K562 (cell line): ENCODE data around the gene LATS2. TPM values are rescaled to one million over a fixed set of nuclear protein-coding genes. Genes with fewer than 3 reads are reported as not detected.

Experiments used
- EZH2 ChIP-seq: IDR thresholded peaks from 2 replicates; pipeline ENCODE4 v1.6.1; 2012; ENCODE audit warnings: low read depth, mild to moderate bottlenecking, inconsistent platforms, low read length, borderline replicate concordance
- FOXK2 ChIP-seq, 2 experiments: fragments of 450-650 bp; IDR thresholded peaks in 1 of 2; conservative IDR thresholded peaks in 1 of 2; 2 replicates each; pipeline ENCODE4 v1.6.1; 2016; ENCODE audit warnings: low read depth in 2 of 2, mild to moderate bottlenecking in 1 of 2
- GATAD2A ChIP-seq: fragments of 450-650 bp; IDR thresholded peaks from 2 replicates; pipeline ENCODE4 v1.6.1; 2017
- HDAC1 ChIP-seq, 2 experiments: fragments of 450-650 bp; IDR thresholded peaks; 2 replicates each; pipeline ENCODE4 v1.6.1; 2016 to 2017; ENCODE audit warnings: inconsistent platforms in 1 of 2, mild to moderate bottlenecking in 1 of 2, moderate library complexity in 1 of 2
- HMG20B ChIP-seq: fragments of 250-450 bp; sonication (Bioruptor Pico); IDR thresholded peaks from 2 replicates; pipeline ENCODE4 v1.5.0; 2021; ENCODE audit warnings: mild to moderate bottlenecking
- MAFG ChIP-seq: fragments of 450-650 bp; conservative IDR thresholded peaks from 2 replicates; pipeline ENCODE4 v1.6.1; 2016; ENCODE audit warnings: missing genetic modification characterization, missing compliant biosample characterization
- MCM2 ChIP-seq: fragments of 450-650 bp; IDR thresholded peaks from 2 replicates; pipeline ENCODE4 v1.6.1; 2017; ENCODE audit warnings: low read depth, mild to moderate bottlenecking
- MNT ChIP-seq, 2 experiments: fragments of 450-650 bp; conservative IDR thresholded peaks; 2 replicates each; pipeline ENCODE4 v1.6.1; 2017; ENCODE audit warnings: mild to moderate bottlenecking in 2 of 2, moderate library complexity in 2 of 2
- MYNN ChIP-seq, 2 experiments: sonication (generic); formaldehyde crosslinking in 1 of 2; IDR thresholded peaks; 2 replicates each; pipeline versions ENCODE4 v1.5.0 to v1.6.1; 2016 to 2020; ENCODE audit warnings: antibody characterized with exemption in 1 of 2, missing genetic modification reagents in 1 of 2
- NFE2L1 ChIP-seq: fragments of 450-650 bp; IDR thresholded peaks from 2 replicates; pipeline ENCODE4 v1.6.1; 2016; ENCODE audit warnings: missing genetic modification characterization, low read depth, mild to moderate bottlenecking, missing compliant biosample characterization, moderate library complexity, borderline replicate concordance
- TEAD2 ChIP-seq: fragments of 450-650 bp; IDR thresholded peaks from 2 replicates; pipeline ENCODE4 v1.6.1; 2016; ENCODE audit warnings: missing genetic modification characterization, control low read depth, missing compliant biosample characterization
- ZBTB8A ChIP-seq: fragments of 450-650 bp; IDR thresholded peaks from 2 replicates; pipeline ENCODE4 v1.6.1; 2018; ENCODE audit warnings: mild to moderate bottlenecking, moderate library complexity; ENCODE audit not compliant: partially characterized antibody
- ZHX1 ChIP-seq: fragments of 150-350 bp; conservative IDR thresholded peaks from 2 replicates; pipeline ENCODE4 v1.6.1; 2014; ENCODE audit warnings: low read length
- ZNF324 ChIP-seq: fragments of 250-450 bp; sonication (Bioruptor Pico); IDR thresholded peaks from 2 replicates; pipeline ENCODE4 v1.4.0; 2020; ENCODE audit warnings: mild to moderate bottlenecking
- ZNF512 ChIP-seq: IDR thresholded peaks from 2 replicates; pipeline ENCODE4 v1.6.1; 2016; ENCODE audit warnings: missing genetic modification characterization, missing compliant biosample characterization
- ZNF609 ChIP-seq: sonication (generic); formaldehyde crosslinking; IDR thresholded peaks from 2 replicates; pipeline ENCODE4 v1.8.1; 2023; ENCODE audit warnings: missing genetic modification reagents, mild to moderate bottlenecking, borderline replicate concordance
- ZSCAN32 ChIP-seq: fragments of 450-650 bp; formaldehyde crosslinking; IDR thresholded peaks from 2 replicates; pipeline ENCODE4 v1.4.0; 2020; ENCODE audit warnings: mild to moderate bottlenecking, moderate library complexity
- polyA plus RNA-seq, 8 experiments: library from polyadenylated mRNA; depleted of rRNA in 4 of 8; stranded (reverse) in 5 of 8; unstranded in 3 of 8; fragments of >200 nt; fragmentation: Nextera tagmentation in 2 of 8; fragmentation: Illumina TruSeq in 1 of 8; extraction: Ambion mirVana in 2 of 8; extraction: Trizol in 1 of 8; gene quantifications; 2 replicates each; pipeline versions ENCODE4 v1.2.1 to v1.2.3, GENCODE V29; 2011 to 2014; ENCODE audit warnings: inconsistent platforms in 1 of 8, missing spikeins in 1 of 8
- total RNA-seq, 7 experiments: library from RNA; depleted of rRNA in 6 of 7; stranded (reverse); fragments of >200 nt in 6 of 7; fragmentation: Illumina TruSeq in 2 of 7; extraction: Trizol in 2 of 7; gene quantifications; 2 replicates each; pipeline versions ENCODE4 v1.2.1 to v1.2.3, GENCODE V29; 2011 to 2021; ENCODE audit warnings: low replicate concordance in 1 of 7

The LATS2 gene
- total and polyA plus RNA-seq, 9 of the 15 experiments (the other 6 are each of a cell fraction or from before 2014, with no cell fraction given) = 0.18 to 3.7 (median 0.76) TPM

- no peak for TF ChIP-seq ZNF609 (CRISPR knock-in tag)
- TF ChIP-seq MNT (conservative IDR thresholded peaks at IDR 0.05) = no peak
- no peak for TF ChIP-seq ZBTB8A
- TF ChIP-seq ZHX1 = no peak
- no peak for TF ChIP-seq MYNN (IDR thresholded peaks at IDR 0.05)
- no peak for TF ChIP-seq MYNN (CRISPR knock-in tag; IDR thresholded peaks at IDR 0.05)
- TF ChIP-seq HMG20B (CRISPR knock-in tag) = no peak
- TF ChIP-seq MCM2 = no peak
- no peak for TF ChIP-seq NFE2L1 (tag)
- TF ChIP-seq MAFG = no peak
- no peak for TF ChIP-seq FOXK2 (conservative IDR thresholded peaks at IDR 0.05 in 1 of 2, IDR thresholded peaks at IDR 0.05 in 1 of 2; ENCODE audit: low read depth in 2 of 2)
- no peak for TF ChIP-seq ZNF512 (tag)
- no peak for TF ChIP-seq HDAC1 (IDR thresholded peaks at IDR 0.05)
- TF ChIP-seq ZSCAN32 = no peak
- TF ChIP-seq ZNF324 = no peak
- TF ChIP-seq EZH2 = no peak
- TF ChIP-seq TEAD2 (tag) = no peak
- no peak for TF ChIP-seq GATAD2A
Measured at GRCh38 chr13:20993661-20994440, 67.5 kb downstream of the LATS2 start (continued).
